Measurements from ENCODE around the gene OPCML.

The OPCML gene

GRCh38 chr11:133497477-133498140, 34.7 kb downstream of the OPCML start:
- TF ChIP-seq CTCF (conservative IDR thresholded peaks at IDR 0.05; ENCODE audit: low read depth) = no peak
- CTCF ChIA-PET = interaction anchor here (0.7 kb wide), 1 partner anchor 15 kb away, joined by 7 read pairs; no protein-coding TSS in a partner anchor
- DNase-seq (ENCODE audit: low spot score) = no peak
- POLR2A ChIA-PET (ENCODE audit: low non-redundant PET) = no interaction called here
- no peak overlapping the region for H3K27ac ChIP-seq

GRCh38 chr11:133492895-133493294, 39.4 kb downstream of the OPCML start:
- DNase-seq (ENCODE audit: low spot score) = no peak
- ChIA-PET CTCF (no interaction called here), POLR2A (ENCODE audit: low non-redundant PET) (no interaction called here)
- TF ChIP-seq CTCF (conservative IDR thresholded peaks at IDR 0.05; ENCODE audit: low read depth) = no peak
- no peak overlapping the region for H3K27ac ChIP-seq

- ChIA-PET POLR2A (ENCODE audit: low non-redundant PET) (no interaction called here), CTCF (no interaction called here)
- no peak for DNase-seq (ENCODE audit: low spot score)
- TF ChIP-seq CTCF (conservative IDR thresholded peaks at IDR 0.05; ENCODE audit: low read depth) = no peak
- no peak overlapping the region for H3K27ac ChIP-seq
These were observed 40.5 kb downstream of the OPCML start for GRCh38 chr11:133491680-133492383.

GRCh38 chr11:133480722-133481121, 51.6 kb downstream of the OPCML start:
- ChIA-PET POLR2A (ENCODE audit: low non-redundant PET) (no interaction called here), CTCF (interaction anchor here (0.7 kb wide), 1 partner anchor 591 kb away, joined by 3 read pairs; no protein-coding TSS in a partner anchor)
- TF ChIP-seq CTCF (conservative IDR thresholded peaks at IDR 0.05; ENCODE audit: low read depth) = no peak
- DNase-seq (ENCODE audit: low spot score) = no peak
- H3K27ac ChIP-seq = no peak overlapping the region

GRCh38 chr11:133479209-133479608, 53.1 kb downstream of the OPCML start:
- H3K27ac ChIP-seq = no peak overlapping the region
- DNase-seq (ENCODE audit: low spot score) = no peak
- POLR2A ChIA-PET (ENCODE audit: low non-redundant PET) = no interaction called here
- no peak for TF ChIP-seq CTCF (conservative IDR thresholded peaks at IDR 0.05; ENCODE audit: low read depth)
- CTCF ChIA-PET = no interaction called here

GRCh38 chr11:133477251-133477625, 55.1 kb downstream of the OPCML start:
- no peak for DNase-seq (ENCODE audit: low spot score)
- H3K27ac ChIP-seq = no peak overlapping the region
- ChIA-PET POLR2A (ENCODE audit: low non-redundant PET) (no interaction called here), CTCF (no interaction called here)
- TF ChIP-seq CTCF (conservative IDR thresholded peaks at IDR 0.05; ENCODE audit: low read depth) = no peak
